IMR-90 (cell line): Measurements from ENCODE around the gene PIP5K1B. TPM values are rescaled to one million over a fixed set of nuclear protein-coding genes. Genes with fewer than 3 reads are reported as not detected.

Experiments
- ATAC-seq: fragments of 200-7000 bp; cut with Tn5 transposase; 2 replicates; pipeline ENCODE4 v1.9.1; 2020; ENCODE audit warnings: low read depth, mild to moderate bottlenecking, moderate library complexity
- BruUV-seq: library from RNA; stranded (reverse); fragments of 400-500 nt; replicated peaks from 2 replicates; lab custom pipeline; 2021; lab: Mats Ljungman, UMichigan
- CTCF ChIA-PET: fragments of 300-600 bp; formaldehyde crosslinking; extraction: SDS; loops from one replicate; lab custom pipeline; 2021; ENCODE audit warnings: antibody characterized with exemption; lab: Yijun Ruan, JAX
- POLR2A ChIA-PET: fragments of 300-600 bp; sonication (Branson Sonifier 250); formaldehyde crosslinking; loops from one replicate; lab custom pipeline; 2022; ENCODE audit warnings: antibody characterized with exemption; ENCODE audit not compliant: unreplicated experiment; lab: Charles Lee
- DNase-seq: peaks from one replicate; pipeline ENCODE4 v3.0.0; 2013
- H2AFZ ChIP-seq: replicated peaks from 2 replicates; pipeline ENCODE3; 2013; ENCODE audit warnings: low read length, mild to moderate bottlenecking; ENCODE audit not compliant: poor library complexity
- H2AK5ac ChIP-seq: 2 replicates; pipeline ENCODE4 v1.6.1; 2013; ENCODE audit warnings: low read depth, low read length, inconsistent platforms
- H2AK9ac ChIP-seq: replicated peaks from 2 replicates; pipeline ENCODE3; 2013; ENCODE audit warnings: mild to moderate bottlenecking, low read depth, low read length, moderate library complexity; ENCODE audit not compliant: poor library complexity
- H2BK120ac ChIP-seq: 2 replicates; pipeline ENCODE4 v1.6.1; 2013; ENCODE audit warnings: low read depth, low read length, inconsistent platforms
- H2BK15ac ChIP-seq: 3 replicates; pipeline ENCODE4 v1.6.1; 2013; ENCODE audit warnings: low read depth, low read length, inconsistent platforms
- H2BK20ac ChIP-seq: 2 replicates; pipeline ENCODE4 v1.6.1; 2013; ENCODE audit warnings: low read depth, mild to moderate bottlenecking, inconsistent platforms, low read length, moderate library complexity
- H2BK5ac ChIP-seq: 2 replicates; pipeline ENCODE4 v1.6.1; 2013; ENCODE audit warnings: mild to moderate bottlenecking, low read depth, low read length, inconsistent platforms; ENCODE audit not compliant: poor library complexity, severe bottlenecking
- H3K14ac ChIP-seq: replicated peaks from 2 replicates; pipeline ENCODE4 v1.6.1; 2013; ENCODE audit warnings: low read depth, low read length, inconsistent platforms
- H3K18ac ChIP-seq: 2 replicates; pipeline ENCODE4 v1.6.1; 2013; ENCODE audit warnings: low read depth, low read length, control low read depth
- H3K23ac ChIP-seq: 2 replicates; pipeline ENCODE4 v1.6.1; 2013; ENCODE audit warnings: low read depth, low read length, inconsistent platforms
- H3K27ac ChIP-seq: 2 replicates; pipeline ENCODE4 v1.5.1; 2013; ENCODE audit warnings: mild to moderate bottlenecking, control low read depth, low read length; ENCODE audit not compliant: insufficient read depth
- H3K27me3 ChIP-seq: 2 replicates; pipeline ENCODE4 v1.6.1; 2013; ENCODE audit warnings: low read length; ENCODE audit not compliant: control insufficient read depth, insufficient read depth
- H3K36me3 ChIP-seq: 2 replicates; pipeline ENCODE4 v1.6.1; 2013; ENCODE audit warnings: low read length, mixed read lengths; ENCODE audit not compliant: control insufficient read depth, insufficient read depth
- H3K4ac ChIP-seq: 2 replicates; pipeline ENCODE4 v1.6.1; 2013; ENCODE audit warnings: low read depth, low read length, inconsistent platforms
- H3K4me1 ChIP-seq: 2 replicates; pipeline ENCODE4 v1.6.1; 2013; ENCODE audit warnings: low read length, mixed read lengths; ENCODE audit not compliant: control insufficient read depth, insufficient read depth
- H3K4me2 ChIP-seq: 2 replicates; pipeline ENCODE4 v1.6.1; 2013; ENCODE audit warnings: low read depth, mild to moderate bottlenecking, control low read depth, low read length, moderate library complexity
- H3K4me3 ChIP-seq: 2 replicates; pipeline ENCODE4 v1.5.1; 2013; ENCODE audit warnings: low read depth, mild to moderate bottlenecking, control low read depth, low read length, moderate library complexity; ENCODE audit not compliant: insufficient read depth
- H3K56ac ChIP-seq: 2 replicates; pipeline ENCODE4 v1.6.1; 2013; ENCODE audit warnings: low read length, inconsistent platforms; ENCODE audit not compliant: insufficient read depth; ENCODE audit errors: extremely low read depth
- H3K79me1 ChIP-seq, 2 experiments: 2 replicates each; pipeline ENCODE4 v1.6.1; 2013; ENCODE audit warnings: low read length in 2 of 2, inconsistent platforms in 1 of 2, low read depth in 1 of 2
- H3K9ac ChIP-seq: 2 replicates; pipeline ENCODE4 v1.6.1; 2013; ENCODE audit warnings: low read depth, low read length, control low read depth
- H3K9me1 ChIP-seq: 2 replicates; pipeline ENCODE4 v1.6.1; 2013; ENCODE audit warnings: low read length, inconsistent platforms; ENCODE audit not compliant: insufficient read depth
- H3K9me3 ChIP-seq: 2 replicates; pipeline ENCODE4 v1.6.1; 2013; ENCODE audit warnings: low read length; ENCODE audit not compliant: control insufficient read depth, insufficient read depth
- H4K20me1 ChIP-seq: 2 replicates; pipeline ENCODE4 v1.6.1; 2013; ENCODE audit warnings: low read length, inconsistent platforms; ENCODE audit not compliant: insufficient read depth
- H4K5ac ChIP-seq: 2 replicates; pipeline ENCODE4 v1.6.1; 2013; ENCODE audit warnings: mild to moderate bottlenecking, low read depth, low read length, control low read depth
- H4K8ac ChIP-seq, 2 experiments: 2 replicates each; pipeline ENCODE4 v1.6.1; 2013; ENCODE audit warnings: low read depth in 2 of 2, low read length in 2 of 2, control low read depth in 1 of 2, inconsistent platforms in 1 of 2
- H4K91ac ChIP-seq: 2 replicates; pipeline ENCODE4 v1.6.1; 2013; ENCODE audit warnings: low read depth, low read length, inconsistent platforms; ENCODE audit not compliant: insufficient read depth
- BHLHE40 ChIP-seq: fragments of 150-350 bp; IDR thresholded peaks from 2 replicates; pipeline ENCODE4 v1.6.1; 2016; ENCODE audit warnings: mild to moderate bottlenecking, low read depth, low read length
- CEBPB ChIP-seq: IDR thresholded peaks from 2 replicates; pipeline ENCODE4 v1.6.1; 2012; ENCODE audit warnings: low read depth, low read length, improper control_type of control experiment
- CTCF ChIP-seq: conservative IDR thresholded peaks from 2 replicates; pipeline ENCODE4 v1.5.1; 2012; ENCODE audit warnings: mild to moderate bottlenecking, low read depth, low read length, improper control_type of control experiment
- ELK1 ChIP-seq: fragments of 150-350 bp; IDR thresholded peaks from 2 replicates; pipeline ENCODE4 v1.6.1; 2016; ENCODE audit warnings: low read depth, mild to moderate bottlenecking, low read length, moderate library complexity, borderline replicate concordance
- FOS ChIP-seq: fragments of 150-350 bp; IDR thresholded peaks from 2 replicates; pipeline ENCODE4 v1.6.1; 2016; ENCODE audit warnings: low read depth, low read length
- MAFK ChIP-seq: IDR thresholded peaks from 2 replicates; pipeline ENCODE4 v1.6.1; 2012; ENCODE audit warnings: low read depth, low read length, improper control_type of control experiment
- MAZ ChIP-seq: IDR thresholded peaks from 2 replicates; pipeline ENCODE4 v1.6.1; 2012; ENCODE audit warnings: low read depth, mild to moderate bottlenecking, low read length, improper control_type of control experiment, moderate library complexity, borderline replicate concordance
- MXI1 ChIP-seq: IDR thresholded peaks from 2 replicates; pipeline ENCODE4 v1.6.1; 2012; ENCODE audit warnings: low read depth, mild to moderate bottlenecking, low read length, moderate library complexity, borderline replicate concordance
- NFE2L2 ChIP-seq: fragments of 150-350 bp; IDR thresholded peaks from 2 replicates; pipeline ENCODE4 v1.6.1; 2016; ENCODE audit warnings: low read depth, mild to moderate bottlenecking, low read length
- POLR2A ChIP-seq: IDR thresholded peaks from 2 replicates; pipeline ENCODE4 v1.6.1; 2012; ENCODE audit warnings: mild to moderate bottlenecking, low read depth, low read length
- RAD21 ChIP-seq: IDR thresholded peaks from 2 replicates; pipeline ENCODE4 v1.6.1; 2012; ENCODE audit warnings: low read length, improper control_type of control experiment
- RCOR1 ChIP-seq: IDR thresholded peaks from 2 replicates; pipeline ENCODE4 v1.6.1; 2012; ENCODE audit warnings: mild to moderate bottlenecking, low read length, improper control_type of control experiment; ENCODE audit not compliant: insufficient replicate concordance
- RFX5 ChIP-seq: IDR thresholded peaks from 2 replicates; pipeline ENCODE4 v1.8.0; 2012; ENCODE audit warnings: low read depth, mild to moderate bottlenecking, low read length, moderate library complexity
- SMC3 ChIP-seq: fragments of 150-350 bp; IDR thresholded peaks from 2 replicates; pipeline ENCODE4 v1.6.1; 2016; ENCODE audit warnings: low read depth, mild to moderate bottlenecking, antibody characterized with exemption, low read length, moderate library complexity
- USF2 ChIP-seq: fragments of 150-350 bp; IDR thresholded peaks from 2 replicates; pipeline ENCODE4 v1.6.1; 2017; ENCODE audit warnings: mild to moderate bottlenecking, antibody characterized with exemption, low read length, low read depth
- WGBS, 2 experiments: methylation state at CpG; one replicate each; pipeline versions ENCODE4 v1.1.5 to v1.1.7; 2013; ENCODE audit warnings: missing lambda C conversion rate in 2 of 2; ENCODE audit not compliant: insufficient read length in 1 of 2; ENCODE audit errors: extremely low coverage in 2 of 2; 5-methylcytosine and 5-hydroxymethylcytosine counted together
- dilution Hi-C: fragments of 300-500 bp; cut with HindIII; formaldehyde crosslinking; loops from one replicate; pipeline ENCODE4 v1.14.3; 2018; ENCODE audit warnings: low sequenced_read_pairs; ENCODE audit not compliant: unreplicated experiment
- in situ Hi-C: fragments of 300-500 bp; cut with MboI; formaldehyde crosslinking; loops from 3 replicates; pipeline ENCODE4 v1.14.3; 2019; ENCODE audit warnings: low sequenced_read_pairs, inconsistent platforms, mixed read lengths
- intact Hi-C: fragments of 100-400 bp; cut with micrococcal nuclease; formaldehyde crosslinking; loops from 2 replicates; pipeline ENCODE4 v1.10.0; 2022
- polyA plus RNA-seq, 3 experiments: library from polyadenylated mRNA; depleted of rRNA; stranded (reverse); fragments of >200 nt; gene quantifications; 2 replicates each; pipeline ENCODE4 v1.2.3, GENCODE V29; 2012; ENCODE audit warnings: low replicate concordance in 1 of 3
- total RNA-seq: library from RNA; depleted of rRNA; stranded (reverse); fragments of >200 nt; gene quantifications from 2 replicates; pipeline ENCODE4 v1.2.3, GENCODE V29; 2012

The PIP5K1B gene
- total and polyA plus RNA-seq, 2 of the 4 experiments (the other 2 are of a cell fraction), result not detected

GRCh38 chr9:68769852-68770251 lies 64.8 kb downstream of the PIP5K1B start:
- no peak overlapping the region for H3K27ac ChIP-seq
- dilution Hi-C loops, result no loop called here
- H3K9me3 ChIP-seq, result no peaks in the 10 kb centered on the region
- H3K18ac ChIP-seq, result no peak overlapping the region
- H2AK5ac ChIP-seq, result no peak overlapping the region
- 31% methylated on average over 3 of the region's 5 CpGs; no CpG with 5 or more reads in 1 of the 2 experiments for WGBS, 2 experiments
- H2BK5ac ChIP-seq, result no peak overlapping the region
- no peak overlapping the region for H2BK15ac ChIP-seq
- ATAC-seq, result no peak
- H2AFZ ChIP-seq, result no peak overlapping the region
- no TSS peak for BruUV-seq
- no peak for DNase-seq
- no peak overlapping the region for H3K14ac ChIP-seq
- H4K20me1 ChIP-seq, result no peaks in the 10 kb centered on the region
- peaks cover 1% of the 10 kb centered on the region; the same call in 1 of the 2 replicates for H3K27me3 ChIP-seq
- H3K9me1 ChIP-seq, result no peaks in the 10 kb centered on the region
- H3K36me3 ChIP-seq, result no peaks in the 10 kb centered on the region
- H3K4me3 ChIP-seq, result no peak overlapping the region
- POLR2A ChIA-PET, result no interaction called here
- CTCF ChIA-PET, result no interaction called here
- H4K91ac ChIP-seq, result no peak overlapping the region
- in situ Hi-C loops, result no loop called here
- H2AK9ac ChIP-seq, result no peak overlapping the region
- no peak overlapping the region for H2BK120ac ChIP-seq
- intact Hi-C loops, result no loop called here
- no peaks in the 10 kb centered on the region for H3K79me1 ChIP-seq
- H3K9ac ChIP-seq, result no peak overlapping the region
- TF ChIP-seq RCOR1 (no peak), USF2 (no peak), NFE2L2 (no peak), POLR2A (no peak), BHLHE40 (no peak), RFX5 (no peak), RAD21 (no peak), ELK1 (no peak), SMC3 (no peak), MAZ (no peak), MAFK (no peak), MXI1 (no peak), CEBPB (no peak), FOS (no peak), CTCF (no peak)
- no peak overlapping the region for H3K4ac ChIP-seq
- no peak overlapping the region for H3K23ac ChIP-seq
- H2BK20ac ChIP-seq, result no peak overlapping the region
- no peak overlapping the region for H4K5ac ChIP-seq
- no peak overlapping the region for H4K8ac ChIP-seq
- H3K4me2 ChIP-seq, result no peak overlapping the region
- no peaks in the 10 kb centered on the region for H3K4me1 ChIP-seq
- H3K56ac ChIP-seq, result no peak overlapping the region
